Measurements from ENCODE around the gene DAP. TPM values are rescaled to one million over a fixed set of nuclear protein-coding genes. Genes with fewer than 3 reads are reported as not detected.

DAP gene
- total RNA-seq, 1 donor from 2014 or later = 25.8 TPM

- no peak overlapping the region for H3K4me3 ChIP-seq (ENCODE audit: low read depth, low read length)
- DNase-seq (ENCODE audit: low read depth) = no peak
- no peak for TF ChIP-seq CTCF (conservative IDR thresholded peaks at IDR 0.05; ENCODE audit: low read depth, low read length)
Observed at GRCh38 chr5:10728679-10729078, 32.4 kb downstream of the DAP start.

- H3K4me3 ChIP-seq (ENCODE audit: low read depth, low read length) = no peak overlapping the region
- DNase-seq (ENCODE audit: low read depth) = no peak
- no peak for TF ChIP-seq CTCF (conservative IDR thresholded peaks at IDR 0.05; ENCODE audit: low read depth, low read length)
Observed at GRCh38 chr5:10727861-10728260, 33.2 kb downstream of the DAP start.

GRCh38 chr5:10726913-10727517 is 34.0 kb downstream of the DAP start:
- H3K4me3 ChIP-seq (ENCODE audit: low read depth, low read length) = no peak overlapping the region
- no peak for TF ChIP-seq CTCF (conservative IDR thresholded peaks at IDR 0.05; ENCODE audit: low read depth, low read length)
- no peak for DNase-seq (ENCODE audit: low read depth)

- TF ChIP-seq CTCF (conservative IDR thresholded peaks at IDR 0.05; ENCODE audit: low read depth, low read length) = no peak
- DNase-seq (ENCODE audit: low read depth) = no peak
- no peak overlapping the region for H3K4me3 ChIP-seq (ENCODE audit: low read depth, low read length)
Observed at GRCh38 chr5:10726179-10726912, 34.7 kb downstream of the DAP start.

- TF ChIP-seq CTCF (conservative IDR thresholded peaks at IDR 0.05; ENCODE audit: low read depth, low read length) = no peak
- no peak for DNase-seq (ENCODE audit: low read depth)
- no peak overlapping the region for H3K4me3 ChIP-seq (ENCODE audit: low read depth, low read length)
Observed at GRCh38 chr5:10725636-10726035, 35.4 kb downstream of the DAP start.

- no peak overlapping the region for H3K4me3 ChIP-seq (ENCODE audit: low read depth, low read length)
- no peak for DNase-seq (ENCODE audit: low read depth)
- TF ChIP-seq CTCF (conservative IDR thresholded peaks at IDR 0.05; ENCODE audit: low read depth, low read length) = no peak
Observed at GRCh38 chr5:10724781-10725507, 36.1 kb downstream of the DAP start.

Data from epithelial cell of proximal tubule (primary cell).